GM21786 (cell line): Measurements from ENCODE around the gene SMARCA5.

Experiments
- ATAC-seq: cut with Tn5 transposase; IDR thresholded peaks from one replicate; pipeline ENCODE4 v1.9.1; 2021; ENCODE audit not compliant: unreplicated experiment

SMARCA5 gene

DNA sequence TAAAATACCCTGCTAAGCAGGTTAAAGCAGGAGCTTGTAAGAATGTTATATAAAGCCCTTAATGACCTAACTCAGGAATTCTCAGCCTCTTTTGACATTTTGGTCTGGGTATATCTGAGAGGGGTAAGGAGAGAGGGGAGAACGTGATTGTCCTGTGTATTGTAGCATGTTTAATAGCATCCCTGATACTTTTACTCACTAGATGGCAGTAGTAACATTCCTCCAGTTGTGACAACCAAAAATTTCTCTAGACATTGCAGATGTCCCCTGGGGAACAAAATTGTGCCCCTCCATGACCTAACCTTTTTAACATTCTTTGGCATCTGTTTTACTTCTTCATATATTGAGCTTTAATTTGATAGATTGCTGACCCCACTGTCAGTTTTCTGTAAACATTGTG, 17.9 kb downstream of the SMARCA5 start:
- peak; percentile 60 for ATAC-seq

GRCh38 chr4:143531788-143532491, 18.4 kb downstream of the SMARCA5 start:
- no peak for ATAC-seq

GRCh38 chr4:143538979-143539669, 25.6 kb downstream of the SMARCA5 start:
- no peak for ATAC-seq

DNA sequence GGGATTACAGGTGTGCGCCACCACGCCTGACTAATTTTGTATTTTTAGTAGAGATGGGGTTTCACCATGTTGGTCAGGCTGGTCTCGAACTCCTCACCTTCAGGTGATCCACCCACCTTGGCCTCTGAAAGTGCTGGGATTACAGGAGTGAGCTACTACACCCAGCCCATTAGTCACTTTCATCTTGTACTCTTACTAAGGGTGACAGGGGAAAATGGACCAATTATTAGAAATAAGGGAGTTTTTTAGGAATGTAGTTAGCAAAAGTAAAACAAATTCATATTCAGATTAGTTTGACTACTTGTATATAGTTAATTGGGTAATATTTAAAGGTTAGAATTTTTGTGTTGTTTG, 26.1 kb downstream of the SMARCA5 start:
- no peak for ATAC-seq

DNA sequence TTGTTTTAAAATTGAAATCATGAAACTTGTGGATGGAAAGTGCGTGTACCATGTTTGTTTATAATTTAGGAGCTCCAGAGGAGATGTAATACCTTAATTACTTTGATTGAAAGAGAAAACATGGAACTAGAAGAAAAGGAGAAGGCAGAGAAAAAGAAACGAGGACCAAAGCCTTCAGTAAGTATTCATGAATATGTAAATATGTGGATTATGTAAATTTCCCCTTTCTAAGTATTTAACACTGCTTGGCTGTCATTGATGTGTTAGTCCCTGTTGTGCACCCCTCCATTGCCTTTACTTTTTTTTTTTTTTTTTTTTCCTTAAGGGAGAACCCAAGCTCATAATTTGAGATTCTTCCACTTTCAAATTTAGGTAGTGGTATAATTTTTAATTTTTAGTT, 36.4 kb downstream of the SMARCA5 start:
- no peak for ATAC-seq

- ATAC-seq: peak; percentile 69
Measured at GRCh38 chr4:143554728-143555597, 41.5 kb downstream of the SMARCA5 start.

DNA sequence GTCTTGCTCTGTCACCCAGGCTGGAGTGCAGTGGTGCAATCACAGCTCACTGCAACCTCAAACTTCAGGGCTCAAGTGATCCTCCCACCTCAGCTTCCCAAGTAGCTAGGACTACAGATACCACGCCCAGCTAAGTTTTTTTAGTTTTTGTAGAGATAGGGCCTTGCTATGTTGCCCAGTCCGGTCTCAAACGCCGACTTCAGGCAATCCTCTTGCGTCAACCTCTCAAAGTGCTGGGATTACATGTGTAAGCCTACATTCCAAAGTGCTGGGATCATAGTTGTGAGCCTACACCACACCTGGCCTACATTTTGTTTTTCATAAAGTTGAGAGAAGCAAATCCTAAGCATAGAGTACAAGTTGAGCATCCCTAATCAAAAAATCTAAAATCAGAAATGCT, 42.2 kb downstream of the SMARCA5 start:
- ATAC-seq: no peak

GRCh38 chr4:143558286-143558685, 44.8 kb downstream of the SMARCA5 start:
- ATAC-seq: no peak

DNA sequence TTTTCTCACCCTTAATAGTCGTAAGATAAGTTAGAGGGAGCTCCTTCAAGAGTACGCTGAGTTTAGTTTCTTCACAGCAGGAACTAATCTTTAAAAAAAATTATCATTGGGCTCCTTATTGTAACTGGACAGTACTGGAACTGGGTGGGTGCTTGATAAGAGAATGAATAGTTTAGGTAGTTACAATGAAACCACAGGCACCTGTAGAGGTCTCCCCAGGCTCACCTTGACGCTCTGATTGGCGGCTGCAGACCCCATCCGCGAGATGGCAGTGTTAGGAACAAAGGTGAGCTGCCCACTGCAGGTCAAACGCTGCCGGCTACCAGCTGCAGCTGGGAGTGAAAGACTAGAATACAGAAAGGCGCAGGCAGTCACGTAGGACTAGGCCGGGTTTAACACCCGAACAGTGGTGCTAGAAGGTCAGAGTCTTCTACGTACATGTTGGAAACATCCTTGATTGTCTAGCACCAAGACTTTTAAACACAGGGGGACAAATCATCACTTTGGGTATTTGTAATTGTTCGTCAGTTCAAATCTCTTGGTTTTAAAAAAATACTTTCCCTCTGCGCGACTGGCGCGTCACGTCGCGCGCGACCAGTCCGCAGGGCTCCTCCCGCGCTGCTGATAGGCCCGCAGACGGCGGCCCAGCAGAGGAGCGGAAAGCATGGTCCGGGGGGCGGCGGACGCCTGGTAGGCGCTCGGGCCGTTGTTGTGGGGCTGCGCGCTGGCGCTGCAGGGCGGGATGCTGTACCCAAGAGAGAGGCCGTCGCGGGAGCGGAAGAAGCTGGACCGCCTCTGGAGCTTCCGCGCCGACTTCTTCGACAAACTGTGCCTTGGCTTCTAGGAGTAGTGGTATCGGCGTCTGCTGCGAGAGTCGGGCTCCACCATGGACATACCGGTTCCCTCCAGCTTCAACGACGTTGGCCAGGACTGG, 45.6 kb downstream of the SMARCA5 start:
- ATAC-seq: peak; percentile 78

DNA sequence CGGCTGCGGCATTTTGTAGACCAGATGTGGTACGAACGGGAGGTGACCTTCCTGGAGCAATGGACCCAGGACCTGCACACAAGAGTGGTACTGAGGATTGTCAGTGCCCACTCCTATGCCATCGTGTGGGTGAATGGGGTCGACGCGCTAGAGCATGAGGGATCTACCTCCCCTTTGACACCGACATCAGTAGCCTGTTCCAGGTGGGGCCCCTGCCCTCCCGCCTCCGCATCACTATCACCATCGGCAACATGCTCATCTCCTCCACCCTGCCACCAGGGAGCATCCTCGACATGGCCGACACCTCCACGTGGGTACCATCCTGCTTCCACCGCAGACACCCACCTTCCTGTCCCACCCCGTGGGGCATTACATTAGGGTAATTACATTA, 46.2 kb downstream of the SMARCA5 start:
- ATAC-seq: no peak

DNA sequence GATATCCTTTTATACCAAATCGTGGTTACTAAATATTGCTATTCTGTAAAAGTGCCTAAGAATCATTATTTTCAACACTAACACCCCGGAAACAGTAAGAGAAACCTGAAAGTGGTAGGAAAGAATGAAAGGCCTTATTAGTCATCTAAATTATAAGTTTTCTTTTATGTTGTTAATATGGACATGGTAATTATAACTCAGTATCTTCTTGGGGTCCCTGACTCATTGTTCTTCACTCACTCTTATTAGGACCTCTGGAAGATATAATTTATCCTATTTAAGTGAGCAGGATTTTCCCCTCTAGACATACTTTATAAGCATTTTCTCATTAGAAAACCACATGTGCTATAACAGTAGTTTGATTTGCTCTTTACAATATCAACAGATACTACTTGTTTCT, 51.0 kb downstream of the SMARCA5 start:
- no peak for ATAC-seq

GRCh38 chr4:143575331-143575730, 61.8 kb downstream of the SMARCA5 start:
- no peak for ATAC-seq

DNA sequence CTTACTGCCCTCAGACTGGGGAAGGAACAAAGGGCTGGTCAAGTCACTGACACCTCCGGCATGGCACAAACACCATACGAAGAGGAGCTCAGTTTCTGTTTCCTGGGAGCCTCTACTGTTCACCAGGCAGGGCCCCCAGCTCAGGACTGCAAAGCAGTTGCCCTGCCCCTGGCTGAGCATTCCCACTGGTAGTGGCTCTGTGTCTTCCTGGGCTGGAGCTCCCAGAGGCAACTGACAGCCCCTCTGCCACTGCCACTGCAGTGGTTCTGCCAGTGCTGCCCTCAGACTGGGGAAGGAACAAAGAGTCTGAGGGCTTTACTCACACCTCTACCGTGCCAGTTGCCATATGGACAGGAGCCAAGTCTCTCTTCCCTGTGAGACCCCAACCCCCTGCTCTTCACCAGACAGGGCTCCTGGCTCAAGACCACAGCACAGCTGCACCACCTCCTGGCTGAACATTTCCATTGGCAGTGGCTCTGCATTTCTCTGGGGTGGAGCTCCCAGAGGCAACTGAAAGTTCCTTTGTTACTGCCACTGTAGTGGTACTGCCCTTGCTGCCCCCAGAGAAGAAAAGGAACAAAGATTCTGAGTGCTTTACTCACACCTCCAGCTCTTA, 67.9 kb downstream of the SMARCA5 start:
- no peak for ATAC-seq

DNA sequence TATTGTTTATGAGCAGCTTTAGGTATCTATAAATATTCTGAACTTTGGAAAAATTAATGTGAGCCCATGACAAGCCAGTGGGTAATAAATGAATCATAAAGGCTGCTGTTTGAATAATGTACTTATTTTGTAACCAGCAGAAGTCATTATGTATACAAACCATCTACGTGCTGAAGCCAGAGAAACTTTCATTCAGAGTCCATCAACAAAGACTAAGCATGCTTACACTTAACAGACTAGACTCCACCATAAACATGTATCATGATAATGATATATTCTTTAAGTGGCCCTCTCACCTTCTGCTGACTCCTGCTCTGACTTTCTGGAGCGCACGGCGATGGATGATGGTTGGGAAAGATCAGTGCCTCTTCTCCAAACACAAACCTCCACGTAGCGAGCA, 72.0 kb downstream of the SMARCA5 start:
- ATAC-seq: no peak

DNA sequence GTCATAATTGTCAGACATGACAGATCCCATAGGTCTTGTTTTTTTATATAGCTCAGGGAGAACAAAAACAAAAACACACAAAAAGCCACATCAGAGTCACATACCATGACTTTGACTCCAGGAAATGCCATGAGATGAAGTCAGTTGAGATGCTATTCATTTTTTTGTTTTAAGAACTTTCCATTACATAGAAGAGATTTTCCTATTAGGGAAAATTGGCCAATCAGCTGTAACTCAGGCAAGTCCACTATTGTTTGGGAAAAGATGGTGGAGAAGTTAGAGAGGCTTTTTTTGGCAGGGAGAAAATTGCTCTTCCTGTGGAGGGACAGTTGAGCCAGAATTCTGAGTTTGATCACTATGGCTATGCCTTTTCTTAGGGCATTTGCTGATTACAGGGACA, 72.6 kb downstream of the SMARCA5 start:
- no peak for ATAC-seq

DNA sequence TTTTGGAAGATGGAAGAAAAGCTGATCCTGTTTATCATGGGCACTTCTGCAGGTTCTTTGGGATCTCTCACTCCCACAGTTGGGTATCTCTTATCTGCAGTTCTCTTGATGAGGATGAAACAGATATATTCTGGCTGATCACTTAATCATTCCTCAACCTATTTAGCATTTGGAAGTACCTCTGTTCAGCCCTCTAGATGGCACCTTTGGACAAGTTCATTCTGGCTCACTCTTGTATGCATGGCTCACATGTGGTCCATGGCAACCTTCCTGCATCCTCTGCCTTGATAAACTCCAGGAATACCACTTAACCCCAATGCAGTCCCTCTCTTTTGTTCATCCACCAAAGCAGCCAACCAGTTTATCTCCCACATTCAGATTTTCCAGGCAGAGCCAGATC, 74.2 kb downstream of the SMARCA5 start:
- ATAC-seq: no peak

DNA sequence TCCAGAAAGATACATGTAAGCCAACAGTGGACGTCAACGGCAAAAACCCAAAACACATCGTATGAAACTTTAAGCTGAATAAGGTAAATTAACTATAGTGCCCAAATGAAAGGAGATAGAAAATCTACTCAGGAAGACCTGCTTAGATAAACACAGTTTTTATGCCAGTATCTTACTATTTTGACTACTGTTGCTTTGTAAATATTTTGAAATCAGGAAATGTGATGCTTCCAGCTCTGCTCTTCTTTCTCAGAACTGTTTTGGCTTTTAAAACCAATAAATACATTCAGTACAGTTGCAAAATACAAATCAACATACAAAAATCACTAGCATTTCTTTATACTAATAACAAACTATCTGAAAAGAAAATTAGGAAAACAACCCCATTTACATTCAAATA, 83.8 kb downstream of the SMARCA5 start:
- ATAC-seq: no peak

DNA sequence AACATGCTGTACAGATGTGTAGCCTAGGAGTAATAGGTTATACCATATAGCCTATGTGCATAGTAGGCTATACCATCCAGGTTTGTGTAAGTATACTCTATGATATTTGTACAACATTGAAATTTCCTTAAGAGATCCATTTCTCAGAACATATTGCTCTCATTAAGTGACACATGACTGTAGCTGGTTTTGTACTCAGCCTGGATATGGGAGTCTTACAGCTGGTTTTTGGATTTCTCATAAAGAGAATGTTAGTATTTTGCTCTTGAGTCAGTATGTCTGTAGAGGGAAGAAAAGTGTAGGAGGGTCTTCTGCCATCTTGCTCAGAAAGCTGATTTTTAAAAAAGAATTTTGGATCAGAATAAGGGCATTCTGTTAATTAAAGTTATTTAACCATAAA, 85.3 kb downstream of the SMARCA5 start:
- ATAC-seq: no peak

DNA sequence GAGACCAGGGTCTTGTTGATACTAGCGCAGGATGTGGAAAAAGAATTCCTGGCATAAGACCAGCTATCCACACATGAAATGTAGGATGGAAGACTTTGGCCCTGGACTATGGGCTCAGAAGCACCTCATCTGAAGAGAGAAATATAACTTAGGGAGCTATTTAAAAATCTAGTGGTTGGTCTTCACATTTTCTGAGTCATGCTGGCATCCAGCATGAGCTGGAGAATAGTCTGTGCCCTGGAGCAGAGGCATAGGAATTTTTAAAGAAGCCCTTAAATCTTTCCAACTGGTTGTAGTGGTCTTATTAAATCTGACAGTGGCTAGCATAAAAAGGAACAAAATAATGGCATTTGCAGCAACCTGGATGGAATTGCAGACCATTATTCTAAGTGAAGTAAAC, 86.3 kb downstream of the SMARCA5 start:
- ATAC-seq: no peak

DNA sequence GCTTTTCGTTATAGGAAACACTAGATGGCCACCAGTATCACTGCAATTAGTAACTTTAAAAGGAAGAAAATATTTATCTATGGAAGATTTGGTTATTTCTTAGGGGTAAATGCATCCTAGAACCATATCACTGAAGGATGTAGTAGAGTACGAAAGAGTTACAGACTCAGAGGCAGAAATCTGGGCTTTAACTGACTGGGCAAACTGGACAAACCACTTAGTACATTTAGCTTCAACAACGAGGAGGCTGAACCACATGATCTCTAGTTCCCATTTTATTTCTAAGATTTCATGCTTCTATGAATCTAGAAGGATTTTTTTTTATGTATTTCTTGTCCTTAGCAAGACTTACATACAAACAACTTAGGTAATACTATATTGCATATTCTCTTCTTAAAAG, 93.0 kb downstream of the SMARCA5 start:
- ATAC-seq: no peak
